Kidney (tissue), 14 donors: ENCODE results near the gene CEP70. TPM values are rescaled to one million over a fixed set of nuclear protein-coding genes. Genes with fewer than 3 reads are reported as not detected.

ENCODE experiments used
- DNase-seq, 5 donors: peaks; one replicate each; pipeline ENCODE4 v3.0.0-alpha.2; 2013 to 2020
- FAIRE-seq: peaks from 2 replicates; lab custom pipeline; 2012; peaks lifted over from hg19 to GRCh38; lab: Jason Lieb, UNC
- H3K27ac ChIP-seq, 2 donors: one replicate each; pipeline ENCODE4 v1.7.0; 2013; ENCODE audit warnings: low read depth in 2 of 2, low read length in 2 of 2, inconsistent platforms in 1 of 2
- H3K27me3 ChIP-seq: one replicate; pipeline ENCODE4 v1.7.1; 2013; ENCODE audit warnings: low read length, inconsistent platforms; ENCODE audit not compliant: control insufficient read depth, insufficient read depth
- H3K36me3 ChIP-seq, 3 donors: one replicate each; pipeline versions ENCODE4 v1.7.0 to v1.7.1; 2013; ENCODE audit warnings: low read length in 3 of 3, control low read depth in 1 of 3, inconsistent platforms in 1 of 3; ENCODE audit not compliant: insufficient read depth in 3 of 3, control insufficient read depth in 2 of 3
- H3K4me1 ChIP-seq, 3 donors: one replicate each; pipeline versions ENCODE4 v1.7.0 to v1.7.1; 2013; ENCODE audit warnings: low read length in 3 of 3, inconsistent platforms in 1 of 3, low read depth in 1 of 3; ENCODE audit not compliant: control insufficient read depth in 2 of 3, insufficient read depth in 2 of 3
- H3K4me3 ChIP-seq, 3 donors: one replicate each; pipeline versions ENCODE4 v1.7.0 to v1.8.1; 2013; ENCODE audit warnings: low read length in 3 of 3, control low read depth in 1 of 3, inconsistent platforms in 1 of 3
- H3K9ac ChIP-seq, 3 donors: one replicate each; pipeline versions ENCODE4 v1.7.0 to v1.7.1; 2013; ENCODE audit warnings: low read length in 3 of 3, control low read depth in 1 of 3, inconsistent platforms in 1 of 3
- H3K9me3 ChIP-seq, 3 donors: one replicate each; pipeline versions ENCODE4 v1.7.0 to v1.7.1; 2013; ENCODE audit warnings: low read length in 3 of 3, control low read depth in 1 of 3, inconsistent platforms in 1 of 3; ENCODE audit not compliant: control insufficient read depth in 2 of 3, insufficient read depth in 1 of 3
- intact Hi-C: fragments of 100-400 bp; cut with DNase I; formaldehyde crosslinking; loops from one replicate; pipeline ENCODE4 v1.11.1; 2022
- polyA plus RNA-seq: library from polyadenylated mRNA; stranded (reverse); fragments of 350-450 nt; fragmentation: Illumina TruSeq; extraction: RNeasy Lipid Tissue Mini Kit (QIAGEN cat#74804); gene quantifications from one replicate; pipeline ENCODE4 v1.2.3, GENCODE V29; 2014; ENCODE audit warnings: low read depth, low replicate concordance; ENCODE audit not compliant: insufficient read depth
- total RNA-seq: library from RNA; stranded (reverse); fragmentation: NEBNext Ultra II Directional; extraction: Animal tissue kit (Norgen Biotek cat#: 25700); gene quantifications from one replicate; pipeline ENCODE4 v1.2.1, GENCODE V29; 2021
- TF ChIP-seq, protein P1 (sequence below): IDR thresholded peaks from 3 replicates; pipeline ENCODE4 v1.5.1; 2012; ENCODE audit warnings: mild to moderate bottlenecking, moderate library complexity, borderline replicate concordance; ENCODE audit not compliant: insufficient read depth; ENCODE audit errors: extremely low read depth
- donor health status: control.
- donor health status: control.
- donor health status: control.
- donor health status: control.
- donor health status: control.
- donor health status: DM: yes; HTN: yes; CAD: no.
- donor health status: Normal renal cell carcinoma (clear cell type).

CEP70 gene
- total and polyA plus RNA-seq, 2 donors from 2014 or later, result 22.6 to 64.3 TPM

DNA sequence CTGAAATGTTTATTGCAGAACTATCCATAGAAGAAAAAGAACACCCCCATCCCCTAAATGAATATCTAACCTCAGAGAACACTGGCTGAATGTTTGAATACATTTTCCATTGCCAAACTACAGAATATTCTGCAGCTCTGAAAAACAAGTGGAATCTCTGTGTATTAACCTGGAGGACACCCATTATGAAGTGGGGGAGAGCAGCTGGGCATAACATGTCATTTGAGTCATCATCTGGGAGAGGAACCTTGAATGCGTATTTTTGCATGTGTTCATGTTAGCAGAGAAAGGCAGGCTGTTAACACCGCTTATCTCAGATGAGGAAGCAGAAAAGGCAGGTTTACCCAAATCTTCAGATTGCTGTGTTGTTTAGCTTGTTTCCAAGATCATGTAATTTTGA is 128.1 kb downstream of the CEP70 start:
- Histone ChIP-seq H3K9ac (no peak overlapping the region), H3K27ac (no peak overlapping the region), H3K36me3 (no peaks in the 10 kb centered on the region), H3K4me1 (no peaks in the 10 kb centered on the region), H3K4me3 (no peak overlapping the region), H3K27me3 (no peaks in the 10 kb centered on the region), H3K9me3 (no peaks in the 10 kb centered on the region)
- FAIRE-seq (no peak), DNase-seq (no peak)
- TF ChIP-seq, protein P1, sequence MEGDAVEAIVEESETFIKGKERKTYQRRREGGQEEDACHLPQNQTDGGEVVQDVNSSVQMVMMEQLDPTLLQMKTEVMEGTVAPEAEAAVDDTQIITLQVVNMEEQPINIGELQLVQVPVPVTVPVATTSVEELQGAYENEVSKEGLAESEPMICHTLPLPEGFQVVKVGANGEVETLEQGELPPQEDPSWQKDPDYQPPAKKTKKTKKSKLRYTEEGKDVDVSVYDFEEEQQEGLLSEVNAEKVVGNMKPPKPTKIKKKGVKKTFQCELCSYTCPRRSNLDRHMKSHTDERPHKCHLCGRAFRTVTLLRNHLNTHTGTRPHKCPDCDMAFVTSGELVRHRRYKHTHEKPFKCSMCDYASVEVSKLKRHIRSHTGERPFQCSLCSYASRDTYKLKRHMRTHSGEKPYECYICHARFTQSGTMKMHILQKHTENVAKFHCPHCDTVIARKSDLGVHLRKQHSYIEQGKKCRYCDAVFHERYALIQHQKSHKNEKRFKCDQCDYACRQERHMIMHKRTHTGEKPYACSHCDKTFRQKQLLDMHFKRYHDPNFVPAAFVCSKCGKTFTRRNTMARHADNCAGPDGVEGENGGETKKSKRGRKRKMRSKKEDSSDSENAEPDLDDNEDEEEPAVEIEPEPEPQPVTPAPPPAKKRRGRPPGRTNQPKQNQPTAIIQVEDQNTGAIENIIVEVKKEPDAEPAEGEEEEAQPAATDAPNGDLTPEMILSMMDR, result no peak
- intact Hi-C loops, result no loop called here

DNA sequence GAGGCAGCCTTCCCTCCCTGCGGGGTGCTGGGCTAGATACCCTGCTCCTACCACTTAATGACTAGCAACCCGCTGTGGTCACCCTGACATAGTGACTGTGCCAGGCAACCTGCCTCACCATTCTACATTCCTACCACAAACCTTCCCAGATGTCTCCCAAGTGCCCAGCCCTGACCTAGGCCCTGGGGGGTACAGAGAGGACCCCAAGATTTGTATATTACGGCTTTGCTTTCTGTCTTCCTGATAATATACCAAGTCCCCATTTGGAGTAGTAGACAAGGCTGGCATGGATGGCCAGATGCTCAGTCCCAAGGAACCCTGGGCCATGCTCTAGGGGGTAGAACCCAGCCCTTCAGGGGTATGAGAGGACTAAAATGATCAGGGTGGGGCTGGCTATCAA is 128.6 kb downstream of the CEP70 start:
- Histone ChIP-seq H3K27ac (no peak overlapping the region), H3K9ac (no peak overlapping the region), H3K36me3 (no peaks in the 10 kb centered on the region), H3K4me1 (no peaks in the 10 kb centered on the region), H3K4me3 (no peak overlapping the region), H3K27me3 (no peaks in the 10 kb centered on the region), H3K9me3 (no peaks in the 10 kb centered on the region)
- DNase-seq, result peak in 1 of 5 donors; percentile 24
- no peak for FAIRE-seq
- intact Hi-C loops, result no loop called here
- TF ChIP-seq, protein P1, result no peak

DNA sequence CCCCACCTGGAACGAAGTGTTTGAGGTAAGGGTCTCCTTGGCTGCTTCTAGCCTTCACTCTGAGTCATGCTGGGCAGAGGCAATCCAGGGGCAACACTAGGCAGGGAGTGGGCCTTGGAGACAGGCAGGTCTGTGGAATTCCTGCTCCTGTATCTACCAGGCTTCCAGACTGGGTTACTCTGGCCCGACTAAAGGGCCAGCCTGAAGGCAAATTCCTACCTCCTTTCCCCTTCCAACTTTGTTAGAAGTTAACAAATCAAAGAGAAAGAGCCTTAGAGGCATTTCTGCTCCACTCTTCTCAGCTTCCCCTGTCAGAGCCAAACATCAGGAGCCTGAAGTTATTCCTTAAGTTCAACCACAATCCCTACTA is 129.6 kb downstream of the CEP70 start:
- Histone ChIP-seq H3K4me3 (no peak overlapping the region), H3K36me3 (no peaks in the 10 kb centered on the region), H3K9me3 (no peaks in the 10 kb centered on the region), H3K9ac (no peak overlapping the region), H3K27me3 (no peaks in the 10 kb centered on the region), H3K4me1 (no peaks in the 10 kb centered on the region), H3K27ac (no peak overlapping the region)
- TF ChIP-seq, protein P1, result no peak
- intact Hi-C loops, result no loop called here
- FAIRE-seq, result no peak
- no peak for DNase-seq
